ENCODE results near the gene LIMS1. TPM values are rescaled to one million over a fixed set of nuclear protein-coding genes. Genes with fewer than 3 reads are reported as not detected.
"Not testable (repeated sequence)": the region's sequence is repeated elsewhere in the genome, so short reads cannot be mapped to it uniquely, and the experiment has no call there.

Gene LIMS1
- total RNA-seq, 4 donors from 2014 or later, result 55.5 to 87.2 (median 68.7) TPM

DNA sequence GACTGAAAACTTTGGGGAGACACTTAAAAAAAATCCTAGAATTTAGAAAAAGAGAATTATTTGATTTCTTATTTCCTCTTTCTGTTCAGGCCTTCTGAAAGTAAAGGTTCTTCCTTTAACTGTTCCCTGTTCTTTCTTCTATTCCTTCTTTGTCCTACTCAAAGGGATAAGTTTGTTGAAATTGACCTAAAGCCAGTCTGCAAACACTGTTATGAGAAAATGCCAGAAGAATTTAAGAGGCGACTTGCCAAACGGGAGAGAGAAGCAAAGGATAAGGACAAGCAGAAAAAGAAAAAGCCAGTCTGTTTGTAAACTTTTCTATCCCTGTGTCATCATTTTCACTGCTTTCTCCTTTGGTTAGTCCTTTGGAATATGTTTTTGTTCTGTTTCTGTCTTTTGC, 146.5 kb downstream of the LIMS1 start:
- H3K36me3 ChIP-seq, result peaks cover 39% of the 10 kb centered on the region
- H3K27me3 ChIP-seq; H3K4me3 ChIP-seq; DNase-seq (ENCODE audit: low spot score in 2 of 2); H3K9me3 ChIP-seq; H3K4me1 ChIP-seq; H3K27ac ChIP-seq: not testable (repeated sequence)
- 93% methylated on average over 2 of the region's 2 CpGs for WGBS

DNA sequence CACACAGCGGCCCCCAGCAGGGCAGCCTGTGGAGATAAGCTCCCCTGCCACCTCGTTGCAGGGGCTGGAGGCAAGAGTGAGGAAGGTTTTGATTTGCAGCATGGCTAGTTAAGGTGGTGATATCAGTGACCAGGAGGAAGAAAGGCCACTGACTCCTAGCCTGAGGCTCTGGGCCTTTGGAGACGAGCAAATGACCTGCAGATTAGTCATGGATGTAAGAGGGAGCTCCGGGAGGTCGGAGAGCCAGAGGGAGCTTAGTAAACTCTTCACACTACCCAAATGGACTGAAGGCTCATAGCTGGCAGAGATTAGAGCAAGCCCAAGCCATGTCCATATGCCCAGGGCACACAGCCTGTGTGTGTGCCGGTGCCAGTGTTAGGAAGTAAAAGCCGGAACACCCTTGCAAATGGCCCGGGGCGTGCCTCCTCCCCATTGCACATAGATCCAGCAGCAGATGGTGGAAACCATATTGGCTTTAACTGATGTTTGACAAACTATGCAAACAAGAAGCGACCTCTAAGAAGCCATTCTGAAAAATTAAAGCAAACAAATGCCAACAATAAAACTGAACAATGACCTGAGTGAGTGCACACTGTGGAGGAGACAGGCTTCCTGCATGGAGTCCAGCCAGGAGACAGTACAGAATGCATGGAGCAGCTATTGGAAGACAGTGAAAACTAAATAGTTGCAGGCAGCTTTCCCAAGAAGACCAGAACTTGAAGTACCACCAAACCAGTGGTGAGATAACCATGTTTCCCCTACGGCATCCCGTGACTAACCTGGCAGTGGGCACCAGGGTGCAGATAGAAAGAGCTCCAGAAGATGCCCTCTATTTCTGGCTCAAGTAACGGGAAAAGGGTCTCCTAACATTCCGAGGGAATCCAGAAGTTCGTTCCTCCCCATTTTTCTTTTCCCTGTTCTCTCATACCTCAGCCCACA, 154.8 kb downstream of the LIMS1 start:
- H3K36me3 ChIP-seq, result peaks cover 14% of the 10 kb centered on the region
- H3K9me3 ChIP-seq; H3K27me3 ChIP-seq; H3K27ac ChIP-seq; DNase-seq (ENCODE audit: low spot score in 2 of 2); H3K4me3 ChIP-seq; H3K4me1 ChIP-seq: not testable (repeated sequence)
- WGBS, result 65% methylated on average over 5 of the region's 15 CpGs

DNA sequence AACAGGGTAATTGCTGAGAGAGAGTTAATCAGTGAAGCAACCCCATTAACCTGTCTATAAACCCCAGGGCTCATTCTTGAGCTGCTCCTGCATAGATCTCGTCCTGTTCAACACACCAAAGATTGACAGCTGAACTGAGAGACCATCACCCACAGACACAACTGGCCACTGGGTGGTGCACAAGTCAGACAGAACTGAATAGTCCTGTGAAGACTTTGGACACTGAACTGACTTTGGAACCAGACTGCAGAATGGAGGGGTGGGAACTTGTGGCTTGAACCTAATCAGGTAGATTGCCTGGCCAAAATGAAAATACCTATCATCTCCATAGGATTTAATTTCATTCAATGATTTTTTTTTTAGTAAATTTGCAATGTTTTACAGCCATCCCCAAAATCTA, 155.7 kb downstream of the LIMS1 start:
- not testable (repeated sequence) for H3K27me3 ChIP-seq; H3K36me3 ChIP-seq; H3K4me3 ChIP-seq; DNase-seq (ENCODE audit: low spot score in 2 of 2); H3K27ac ChIP-seq; H3K4me1 ChIP-seq; H3K9me3 ChIP-seq
- no CpG with 5 or more reads among the region's 1 CpG for WGBS

DNA sequence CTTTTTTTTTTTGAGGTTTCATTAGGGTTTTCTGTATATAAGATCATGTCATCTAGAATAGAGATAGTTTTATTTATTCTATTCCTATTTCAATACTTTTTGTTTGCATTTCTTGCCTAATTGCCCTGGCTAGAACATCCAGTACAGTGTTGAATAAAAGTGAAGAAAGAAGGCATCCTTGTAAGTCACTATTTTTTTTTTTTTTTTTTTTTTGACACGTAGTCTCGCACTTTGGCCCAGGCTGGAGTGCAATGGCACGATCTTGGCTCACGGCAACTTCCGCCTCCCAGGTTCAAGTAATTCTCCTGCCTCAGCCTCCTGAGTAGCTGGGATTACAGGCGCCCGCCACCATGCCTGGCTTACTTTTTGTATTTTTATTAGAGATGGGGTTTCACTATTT, 157.2 kb downstream of the LIMS1 start:
- H3K27me3 ChIP-seq, result no peaks in the 10 kb centered on the region
- H3K27ac ChIP-seq, result no peak overlapping the region
- H3K9me3 ChIP-seq, result no peaks in the 10 kb centered on the region
- no peak overlapping the region for H3K4me3 ChIP-seq
- WGBS, result 92% methylated on average over 7 of the region's 7 CpGs
- H3K36me3 ChIP-seq, result no peaks in the 10 kb centered on the region
- H3K4me1 ChIP-seq, result no peaks in the 10 kb centered on the region
- DNase-seq (ENCODE audit: low spot score in 2 of 2), result no peak
- TF ChIP-seq POLR2AphosphoS5 (IDR thresholded peaks at IDR 0.05) (no peak), POLR2A (IDR thresholded peaks at IDR 0.05) (no peak)

DNA sequence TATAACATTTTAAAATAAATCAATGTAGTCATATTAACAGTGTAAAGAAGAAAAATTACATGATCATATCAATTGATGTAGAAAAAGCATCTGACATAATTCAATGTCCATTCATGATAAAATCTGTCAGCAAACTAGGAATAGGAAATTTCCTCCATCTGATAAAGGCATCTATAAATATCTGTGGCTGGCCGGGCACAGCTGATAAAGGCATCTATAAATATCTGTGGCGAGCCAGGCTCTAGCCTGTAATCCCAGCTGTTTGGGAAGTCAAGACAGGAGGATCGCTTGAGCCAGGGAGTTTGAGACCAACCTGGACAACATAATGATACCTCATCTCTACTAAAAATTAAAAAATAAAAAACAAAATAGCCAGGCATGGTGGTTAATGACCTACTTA, 166.9 kb downstream of the LIMS1 start:
- no peak for DNase-seq (ENCODE audit: low spot score in 2 of 2)
- Histone ChIP-seq H3K9me3 (no peaks in the 10 kb centered on the region), H3K4me3 (no peak overlapping the region), H3K36me3 (no peaks in the 10 kb centered on the region), H3K27me3 (no peaks in the 10 kb centered on the region), H3K27ac (no peak overlapping the region), H3K4me1 (no peaks in the 10 kb centered on the region)
- TF ChIP-seq POLR2A (IDR thresholded peaks at IDR 0.05) (no peak), POLR2AphosphoS5 (IDR thresholded peaks at IDR 0.05) (no peak), EP300 (IDR thresholded peaks at IDR 0.05) (no peak)
- TF ChIP-seq, protein P1, sequence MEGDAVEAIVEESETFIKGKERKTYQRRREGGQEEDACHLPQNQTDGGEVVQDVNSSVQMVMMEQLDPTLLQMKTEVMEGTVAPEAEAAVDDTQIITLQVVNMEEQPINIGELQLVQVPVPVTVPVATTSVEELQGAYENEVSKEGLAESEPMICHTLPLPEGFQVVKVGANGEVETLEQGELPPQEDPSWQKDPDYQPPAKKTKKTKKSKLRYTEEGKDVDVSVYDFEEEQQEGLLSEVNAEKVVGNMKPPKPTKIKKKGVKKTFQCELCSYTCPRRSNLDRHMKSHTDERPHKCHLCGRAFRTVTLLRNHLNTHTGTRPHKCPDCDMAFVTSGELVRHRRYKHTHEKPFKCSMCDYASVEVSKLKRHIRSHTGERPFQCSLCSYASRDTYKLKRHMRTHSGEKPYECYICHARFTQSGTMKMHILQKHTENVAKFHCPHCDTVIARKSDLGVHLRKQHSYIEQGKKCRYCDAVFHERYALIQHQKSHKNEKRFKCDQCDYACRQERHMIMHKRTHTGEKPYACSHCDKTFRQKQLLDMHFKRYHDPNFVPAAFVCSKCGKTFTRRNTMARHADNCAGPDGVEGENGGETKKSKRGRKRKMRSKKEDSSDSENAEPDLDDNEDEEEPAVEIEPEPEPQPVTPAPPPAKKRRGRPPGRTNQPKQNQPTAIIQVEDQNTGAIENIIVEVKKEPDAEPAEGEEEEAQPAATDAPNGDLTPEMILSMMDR (IDR thresholded peaks at IDR 0.05), result no peak
- 64% methylated on average over 3 of the region's 3 CpGs for WGBS

DNA sequence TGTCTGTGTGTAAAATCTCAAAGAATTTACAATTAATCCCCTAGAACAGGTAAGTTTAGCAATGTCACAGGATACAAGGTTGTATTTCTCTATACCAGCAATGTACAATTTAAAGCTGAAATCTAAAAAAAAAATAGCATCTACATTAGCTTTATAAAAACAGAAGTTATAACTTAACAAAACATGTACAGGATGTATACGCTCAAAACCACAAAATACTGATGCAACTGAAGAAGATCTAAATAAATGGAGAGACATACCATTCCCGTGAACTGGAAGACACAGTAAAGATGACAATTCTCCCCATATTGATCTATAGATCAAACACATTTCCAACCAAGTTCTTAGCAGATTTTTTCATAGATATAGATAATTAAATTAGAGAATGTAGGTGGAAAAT, 167.5 kb downstream of the LIMS1 start:
- no peak for TF ChIP-seq POLR2A (IDR thresholded peaks at IDR 0.05)
- no peak for TF ChIP-seq POLR2AphosphoS5 (IDR thresholded peaks at IDR 0.05)
- TF ChIP-seq EP300 (IDR thresholded peaks at IDR 0.05), result no peak
- TF ChIP-seq, protein P1 (IDR thresholded peaks at IDR 0.05), result no peak
- no peaks in the 10 kb centered on the region for H3K9me3 ChIP-seq
- DNase-seq (ENCODE audit: low spot score in 2 of 2), result no peak
- 81% methylated on average over 2 of the region's 2 CpGs for WGBS
- H3K27me3 ChIP-seq, result no peaks in the 10 kb centered on the region
- no peak overlapping the region for H3K4me3 ChIP-seq
- no peaks in the 10 kb centered on the region for H3K4me1 ChIP-seq
- no peaks in the 10 kb centered on the region for H3K36me3 ChIP-seq
- H3K27ac ChIP-seq, result no peak overlapping the region

DNA sequence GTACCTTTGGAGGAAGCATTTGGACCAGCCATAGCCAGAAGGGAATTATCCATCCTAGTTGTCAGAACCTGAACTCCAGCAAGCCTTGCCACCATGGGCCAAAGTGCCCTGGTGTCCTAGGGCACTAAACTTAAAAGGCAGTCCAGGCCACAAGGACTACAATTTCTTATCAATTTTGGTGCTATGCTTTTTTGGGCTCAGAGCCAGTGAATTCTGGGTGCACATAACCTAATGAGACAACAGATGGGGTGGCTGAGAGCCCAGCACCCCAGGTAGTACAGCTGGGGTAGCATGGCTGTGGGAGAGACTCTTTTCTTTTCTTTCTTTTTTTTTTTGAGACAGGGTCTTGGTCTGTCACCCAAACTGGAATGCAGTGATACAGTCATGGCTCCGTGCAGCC, 170.6 kb downstream of the LIMS1 start:
- 92% methylated on average over 1 of the region's 1 CpG for WGBS
- no peaks in the 10 kb centered on the region for H3K27me3 ChIP-seq
- no peaks in the 10 kb centered on the region for H3K9me3 ChIP-seq
- TF ChIP-seq POLR2AphosphoS5 (IDR thresholded peaks at IDR 0.05) (no peak), POLR2A (IDR thresholded peaks at IDR 0.05) (no peak), EP300 (IDR thresholded peaks at IDR 0.05) (no peak)
- TF ChIP-seq, protein P1 (IDR thresholded peaks at IDR 0.05), result no peak
- no peak for DNase-seq (ENCODE audit: low spot score in 2 of 2)
- no peaks in the 10 kb centered on the region for H3K4me1 ChIP-seq
- H3K27ac ChIP-seq, result no peak overlapping the region
- no peaks in the 10 kb centered on the region for H3K36me3 ChIP-seq
- no peak overlapping the region for H3K4me3 ChIP-seq
